C4-2B (cell line): ENCODE data around the gene PCDHGB2.

Source experiments
- CTCF ChIP-seq: fragments of 450-650 bp; conservative IDR thresholded peaks from 2 replicates; pipeline ENCODE4 v1.5.1; 2017; ENCODE audit warnings: mild to moderate bottlenecking
- ZFX ChIP-seq: fragments of 450-650 bp; IDR thresholded peaks from 2 replicates; pipeline ENCODE4 v1.6.1; 2017

DNA sequence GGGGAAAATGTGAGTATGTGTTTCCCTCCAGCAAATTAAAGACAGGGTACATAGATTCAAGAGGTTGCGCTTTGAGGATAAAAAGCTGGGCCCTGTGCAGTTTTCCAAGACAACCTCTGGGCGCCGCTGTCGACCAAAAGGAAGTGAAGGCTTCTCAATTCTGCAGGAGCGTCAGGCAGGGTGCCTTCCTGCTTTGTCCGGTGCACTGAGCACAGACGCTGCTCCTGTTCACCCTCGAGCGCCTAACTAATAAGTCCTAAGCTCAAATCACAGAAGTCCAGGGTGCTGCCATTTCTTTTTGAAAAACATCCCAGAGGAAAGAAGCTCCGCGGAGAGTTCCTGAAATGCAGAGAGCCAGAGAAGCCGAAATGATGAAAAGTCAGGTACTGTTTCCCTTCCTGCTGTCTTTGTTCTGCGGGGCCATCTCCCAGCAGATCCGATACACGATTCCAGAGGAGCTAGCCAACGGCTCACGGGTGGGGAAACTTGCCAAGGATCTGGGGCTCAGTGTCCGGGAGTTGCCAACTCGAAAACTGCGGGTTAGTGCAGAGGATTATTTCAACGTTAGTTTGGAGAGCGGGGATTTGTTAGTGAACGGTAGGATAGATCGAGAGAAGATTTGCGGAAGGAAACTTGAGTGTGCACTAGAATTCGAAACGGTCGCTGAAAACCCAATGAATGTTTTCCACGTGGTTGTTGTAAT, 9.7 kb upstream of the PCDHGB2 start, which contains the start of gene PCDHGB1:
- no peak for TF ChIP-seq ZFX
- TF ChIP-seq CTCF: peak; percentile 84
